Tibial nerve (tissue), 4 donors: ENCODE results near the gene DLG5. TPM values are rescaled to one million over a fixed set of nuclear protein-coding genes. Genes with fewer than 3 reads are reported as not detected.

Experiments used
- DNase-seq, 2 donors: peaks; one replicate each; pipeline ENCODE4 v3.0.0-alpha.2; 2019; ENCODE audit warnings: low spot score in 2 of 2
- H3K27ac ChIP-seq, 4 donors: fragments of 200-600 bp; sonication (generic) in 3 of 4; one replicate each; pipeline ENCODE4 v1.5.1; 2017 to 2019; ENCODE audit warnings: mild to moderate bottlenecking in 1 of 4
- H3K27me3 ChIP-seq, 2 donors: fragments of 200-600 bp; sonication (generic) in 1 of 2; one replicate each; pipeline versions ENCODE4 v1.5.1 to v1.6.0; 2017 to 2019
- H3K36me3 ChIP-seq, 3 donors: fragments of 200-600 bp; sonication (generic); one replicate each; pipeline ENCODE4 v1.5.1; 2018 to 2019
- H3K4me1 ChIP-seq, 4 donors: fragments of 200-600 bp; sonication (generic) in 3 of 4; one replicate each; pipeline ENCODE4 v1.5.1; 2017 to 2019
- H3K4me3 ChIP-seq, 4 donors: fragments of 200-600 bp; sonication (generic) in 3 of 4; one replicate each; pipeline ENCODE4 v1.5.1; 2017 to 2019; ENCODE audit warnings: mild to moderate bottlenecking in 1 of 4, moderate library complexity in 1 of 4
- H3K9me3 ChIP-seq, 4 donors: fragments of 200-600 bp; sonication (generic) in 3 of 4; one replicate each; pipeline ENCODE4 v1.5.1; 2017 to 2019
- CTCF ChIP-seq, 5 experiments: fragments of 200-600 bp in 3 of 5; fragments of 450-650 bp in 2 of 5; sonication (generic) in 3 of 5; IDR thresholded peaks; one replicate each; pipeline ENCODE4 v1.5.1; 2016 to 2019; ENCODE audit warnings: antibody characterized with exemption in 5 of 5, mild to moderate bottlenecking in 3 of 5, moderate library complexity in 2 of 5
- EP300 ChIP-seq, 2 donors: sonication (generic); formaldehyde crosslinking; IDR thresholded peaks; one replicate each; pipeline ENCODE4 v1.6.1; 2017; ENCODE audit warnings: antibody characterized with exemption in 2 of 2, mild to moderate bottlenecking in 1 of 2
- POLR2A ChIP-seq, 2 donors: fragments of 450-650 bp; IDR thresholded peaks; one replicate each; pipeline ENCODE4 v1.6.1; 2017; ENCODE audit warnings: antibody characterized with exemption in 2 of 2, mild to moderate bottlenecking in 2 of 2, moderate library complexity in 2 of 2
- WGBS, 2 donors: methylation state at CpG; one replicate each; pipeline ENCODE4 v1.1.5; 2018; 5-methylcytosine and 5-hydroxymethylcytosine counted together
- total RNA-seq, 4 donors: library from RNA; depleted of rRNA; stranded (reverse); fragments of >200 nt; gene quantifications; one replicate each; pipeline ENCODE4 v1.1.0, GENCODE V29; 2016

The DLG5 gene
- total RNA-seq, 4 donors from 2014 or later = 33.0 to 47.7 (median 40.8) TPM

GRCh38 chr10:77898323-77899079, 28.1 kb downstream of the DLG5 start:
- WGBS, 2 donors = 59 to 60% methylated on average over 14 of the region's 19 CpGs
- no peak overlapping the region for H3K4me3 ChIP-seq
- TF ChIP-seq EP300 (IDR thresholded peaks at IDR 0.05) (no peak), CTCF (IDR thresholded peaks at IDR 0.05) (no peak), POLR2A (IDR thresholded peaks at IDR 0.05) (no peak)
- H3K4me1 ChIP-seq = peaks cover 0 to 53% (median 16%) of the 10 kb centered on the region in 4 donors
- H3K27ac ChIP-seq = no peak overlapping the region
- no peaks in the 10 kb centered on the region for H3K36me3 ChIP-seq
- DNase-seq = no peak
- H3K27me3 ChIP-seq = no peaks in the 10 kb centered on the region
- no peaks in the 10 kb centered on the region for H3K9me3 ChIP-seq

GRCh38 chr10:77896058-77896457, 30.5 kb downstream of the DLG5 start:
- H3K27me3 ChIP-seq = no peaks in the 10 kb centered on the region
- WGBS, 2 donors = 80 to 83% methylated on average over 3 of the region's 3 CpGs
- no peak overlapping the region for H3K4me3 ChIP-seq
- no peaks in the 10 kb centered on the region for H3K36me3 ChIP-seq
- no peak for DNase-seq
- H3K27ac ChIP-seq = no peak overlapping the region
- H3K4me1 ChIP-seq = peaks cover 0 to 49% (median 14%) of the 10 kb centered on the region in 4 donors
- no peaks in the 10 kb centered on the region for H3K9me3 ChIP-seq
- TF ChIP-seq EP300 (IDR thresholded peaks at IDR 0.05) = no peak
- no peak for TF ChIP-seq POLR2A (IDR thresholded peaks at IDR 0.05)
- TF ChIP-seq CTCF (IDR thresholded peaks at IDR 0.05) = no peak

GRCh38 chr10:77894058-77894457, 32.5 kb downstream of the DLG5 start:
- TF ChIP-seq POLR2A (IDR thresholded peaks at IDR 0.05) (no peak), EP300 (IDR thresholded peaks at IDR 0.05) (no peak), CTCF (IDR thresholded peaks at IDR 0.05) (no peak)
- H3K4me3 ChIP-seq = no peak overlapping the region
- H3K27ac ChIP-seq = no peak overlapping the region
- no peaks in the 10 kb centered on the region for H3K36me3 ChIP-seq
- H3K4me1 ChIP-seq = peaks cover 0 to 43% (median 12%) of the 10 kb centered on the region in 4 donors
- H3K27me3 ChIP-seq = no peaks in the 10 kb centered on the region
- no peak for DNase-seq
- WGBS, 2 donors = 66 to 84% methylated on average over 3 of the region's 3 CpGs
- no peaks in the 10 kb centered on the region for H3K9me3 ChIP-seq

GRCh38 chr10:77893386-77893785, 33.2 kb downstream of the DLG5 start:
- H3K27me3 ChIP-seq = no peaks in the 10 kb centered on the region
- H3K9me3 ChIP-seq = no peaks in the 10 kb centered on the region
- peaks cover 0 to 43% (median 13%) of the 10 kb centered on the region in 4 donors for H3K4me1 ChIP-seq
- no peak overlapping the region for H3K4me3 ChIP-seq
- H3K36me3 ChIP-seq = no peaks in the 10 kb centered on the region
- no peak for DNase-seq
- WGBS, 2 donors = 87 to 90% methylated on average over 8 of the region's 8 CpGs
- no peak for TF ChIP-seq CTCF (IDR thresholded peaks at IDR 0.05)
- no peak for TF ChIP-seq EP300 (IDR thresholded peaks at IDR 0.05)
- TF ChIP-seq POLR2A (IDR thresholded peaks at IDR 0.05) = no peak
- no peak overlapping the region for H3K27ac ChIP-seq

- 73 to 86% methylated on average over 5 of the region's 5 CpGs for WGBS, 2 donors
- H3K27ac ChIP-seq = no peak overlapping the region
- H3K4me1 ChIP-seq = peaks cover 0 to 43% (median 17%) of the 10 kb centered on the region in 4 donors
- H3K27me3 ChIP-seq = no peaks in the 10 kb centered on the region
- no peaks in the 10 kb centered on the region for H3K36me3 ChIP-seq
- DNase-seq = no peak
- no peak overlapping the region for H3K4me3 ChIP-seq
- no peaks in the 10 kb centered on the region for H3K9me3 ChIP-seq
- TF ChIP-seq CTCF (IDR thresholded peaks at IDR 0.05) (no peak), EP300 (IDR thresholded peaks at IDR 0.05) (no peak), POLR2A (IDR thresholded peaks at IDR 0.05) (no peak)
Measured at GRCh38 chr10:77892761-77893160, 33.8 kb downstream of the DLG5 start.
